IMR-90 (cell line): Measurements from ENCODE around the gene ABHD2. TPM values are rescaled to one million over a fixed set of nuclear protein-coding genes. Genes with fewer than 3 reads are reported as not detected.

Source experiments
- ATAC-seq: fragments of 200-7000 bp; cut with Tn5 transposase; 2 replicates; pipeline ENCODE4 v1.9.1; 2020; ENCODE audit warnings: low read depth, mild to moderate bottlenecking, moderate library complexity
- Bru-seq: library from RNA; stranded (reverse); fragments of 400-500 nt; gene quantifications from one replicate; lab custom pipeline; 2021; lab: Mats Ljungman, UMichigan
- BruChase-seq, 2 experiments: library from RNA; stranded (reverse); fragments of 400-500 nt; gene quantifications; one replicate each; lab custom pipeline; 2021; lab: Mats Ljungman, UMichigan
- BruUV-seq: library from RNA; stranded (reverse); fragments of 400-500 nt; replicated peaks from 2 replicates; lab custom pipeline; 2021; lab: Mats Ljungman, UMichigan
- CTCF ChIA-PET: fragments of 300-600 bp; formaldehyde crosslinking; extraction: SDS; loops from one replicate; lab custom pipeline; 2021; ENCODE audit warnings: antibody characterized with exemption; lab: Yijun Ruan, JAX
- POLR2A ChIA-PET: fragments of 300-600 bp; sonication (Branson Sonifier 250); formaldehyde crosslinking; loops from one replicate; lab custom pipeline; 2022; ENCODE audit warnings: antibody characterized with exemption; ENCODE audit not compliant: unreplicated experiment; lab: Charles Lee
- DNase-seq: peaks from one replicate; pipeline ENCODE4 v3.0.0; 2013
- H2AFZ ChIP-seq: replicated peaks from 2 replicates; pipeline ENCODE3; 2013; ENCODE audit warnings: low read length, mild to moderate bottlenecking; ENCODE audit not compliant: poor library complexity
- H2AK5ac ChIP-seq: 2 replicates; pipeline ENCODE4 v1.6.1; 2013; ENCODE audit warnings: low read depth, low read length, inconsistent platforms
- H2AK9ac ChIP-seq: replicated peaks from 2 replicates; pipeline ENCODE3; 2013; ENCODE audit warnings: mild to moderate bottlenecking, low read depth, low read length, moderate library complexity; ENCODE audit not compliant: poor library complexity
- H2BK120ac ChIP-seq: 2 replicates; pipeline ENCODE4 v1.6.1; 2013; ENCODE audit warnings: low read depth, low read length, inconsistent platforms
- H2BK15ac ChIP-seq: 3 replicates; pipeline ENCODE4 v1.6.1; 2013; ENCODE audit warnings: low read depth, low read length, inconsistent platforms
- H2BK20ac ChIP-seq: 2 replicates; pipeline ENCODE4 v1.6.1; 2013; ENCODE audit warnings: low read depth, mild to moderate bottlenecking, inconsistent platforms, low read length, moderate library complexity
- H2BK5ac ChIP-seq: 2 replicates; pipeline ENCODE4 v1.6.1; 2013; ENCODE audit warnings: mild to moderate bottlenecking, low read depth, low read length, inconsistent platforms; ENCODE audit not compliant: poor library complexity, severe bottlenecking
- H3K14ac ChIP-seq: replicated peaks from 2 replicates; pipeline ENCODE4 v1.6.1; 2013; ENCODE audit warnings: low read depth, low read length, inconsistent platforms
- H3K18ac ChIP-seq: 2 replicates; pipeline ENCODE4 v1.6.1; 2013; ENCODE audit warnings: low read depth, low read length, control low read depth
- H3K23ac ChIP-seq: 2 replicates; pipeline ENCODE4 v1.6.1; 2013; ENCODE audit warnings: low read depth, low read length, inconsistent platforms
- H3K27ac ChIP-seq: 2 replicates; pipeline ENCODE4 v1.5.1; 2013; ENCODE audit warnings: mild to moderate bottlenecking, control low read depth, low read length; ENCODE audit not compliant: insufficient read depth
- H3K27me3 ChIP-seq: 2 replicates; pipeline ENCODE4 v1.6.1; 2013; ENCODE audit warnings: low read length; ENCODE audit not compliant: control insufficient read depth, insufficient read depth
- H3K36me3 ChIP-seq: 2 replicates; pipeline ENCODE4 v1.6.1; 2013; ENCODE audit warnings: low read length, mixed read lengths; ENCODE audit not compliant: control insufficient read depth, insufficient read depth
- H3K4ac ChIP-seq: 2 replicates; pipeline ENCODE4 v1.6.1; 2013; ENCODE audit warnings: low read depth, low read length, inconsistent platforms
- H3K4me1 ChIP-seq: 2 replicates; pipeline ENCODE4 v1.6.1; 2013; ENCODE audit warnings: low read length, mixed read lengths; ENCODE audit not compliant: control insufficient read depth, insufficient read depth
- H3K4me2 ChIP-seq: 2 replicates; pipeline ENCODE4 v1.6.1; 2013; ENCODE audit warnings: low read depth, mild to moderate bottlenecking, control low read depth, low read length, moderate library complexity
- H3K4me3 ChIP-seq: 2 replicates; pipeline ENCODE4 v1.5.1; 2013; ENCODE audit warnings: low read depth, mild to moderate bottlenecking, control low read depth, low read length, moderate library complexity; ENCODE audit not compliant: insufficient read depth
- H3K56ac ChIP-seq: 2 replicates; pipeline ENCODE4 v1.6.1; 2013; ENCODE audit warnings: low read length, inconsistent platforms; ENCODE audit not compliant: insufficient read depth; ENCODE audit errors: extremely low read depth
- H3K79me1 ChIP-seq, 2 experiments: 2 replicates each; pipeline ENCODE4 v1.6.1; 2013; ENCODE audit warnings: low read length in 2 of 2, inconsistent platforms in 1 of 2, low read depth in 1 of 2
- H3K9ac ChIP-seq: 2 replicates; pipeline ENCODE4 v1.6.1; 2013; ENCODE audit warnings: low read depth, low read length, control low read depth
- H3K9me1 ChIP-seq: 2 replicates; pipeline ENCODE4 v1.6.1; 2013; ENCODE audit warnings: low read length, inconsistent platforms; ENCODE audit not compliant: insufficient read depth
- H3K9me3 ChIP-seq: 2 replicates; pipeline ENCODE4 v1.6.1; 2013; ENCODE audit warnings: low read length; ENCODE audit not compliant: control insufficient read depth, insufficient read depth
- H4K20me1 ChIP-seq: 2 replicates; pipeline ENCODE4 v1.6.1; 2013; ENCODE audit warnings: low read length, inconsistent platforms; ENCODE audit not compliant: insufficient read depth
- H4K5ac ChIP-seq: 2 replicates; pipeline ENCODE4 v1.6.1; 2013; ENCODE audit warnings: mild to moderate bottlenecking, low read depth, low read length, control low read depth
- H4K8ac ChIP-seq, 2 experiments: 2 replicates each; pipeline ENCODE4 v1.6.1; 2013; ENCODE audit warnings: low read depth in 2 of 2, low read length in 2 of 2, control low read depth in 1 of 2, inconsistent platforms in 1 of 2
- H4K91ac ChIP-seq: 2 replicates; pipeline ENCODE4 v1.6.1; 2013; ENCODE audit warnings: low read depth, low read length, inconsistent platforms; ENCODE audit not compliant: insufficient read depth
- BHLHE40 ChIP-seq: fragments of 150-350 bp; IDR thresholded peaks from 2 replicates; pipeline ENCODE4 v1.6.1; 2016; ENCODE audit warnings: mild to moderate bottlenecking, low read depth, low read length
- CEBPB ChIP-seq: IDR thresholded peaks from 2 replicates; pipeline ENCODE4 v1.6.1; 2012; ENCODE audit warnings: low read depth, low read length, improper control_type of control experiment
- CHD1 ChIP-seq: IDR thresholded peaks from 2 replicates; pipeline ENCODE4 v1.6.1; 2012; ENCODE audit warnings: low read depth, low read length, improper control_type of control experiment
- FOS ChIP-seq: fragments of 150-350 bp; IDR thresholded peaks from 2 replicates; pipeline ENCODE4 v1.6.1; 2016; ENCODE audit warnings: low read depth, low read length
- MAFK ChIP-seq: IDR thresholded peaks from 2 replicates; pipeline ENCODE4 v1.6.1; 2012; ENCODE audit warnings: low read depth, low read length, improper control_type of control experiment
- MAZ ChIP-seq: IDR thresholded peaks from 2 replicates; pipeline ENCODE4 v1.6.1; 2012; ENCODE audit warnings: low read depth, mild to moderate bottlenecking, low read length, improper control_type of control experiment, moderate library complexity, borderline replicate concordance
- MXI1 ChIP-seq: IDR thresholded peaks from 2 replicates; pipeline ENCODE4 v1.6.1; 2012; ENCODE audit warnings: low read depth, mild to moderate bottlenecking, low read length, moderate library complexity, borderline replicate concordance
- POLR2A ChIP-seq: IDR thresholded peaks from 2 replicates; pipeline ENCODE4 v1.6.1; 2012; ENCODE audit warnings: mild to moderate bottlenecking, low read depth, low read length
- RAD21 ChIP-seq: IDR thresholded peaks from 2 replicates; pipeline ENCODE4 v1.6.1; 2012; ENCODE audit warnings: low read length, improper control_type of control experiment
- RCOR1 ChIP-seq: IDR thresholded peaks from 2 replicates; pipeline ENCODE4 v1.6.1; 2012; ENCODE audit warnings: mild to moderate bottlenecking, low read length, improper control_type of control experiment; ENCODE audit not compliant: insufficient replicate concordance
- RFX5 ChIP-seq: IDR thresholded peaks from 2 replicates; pipeline ENCODE4 v1.8.0; 2012; ENCODE audit warnings: low read depth, mild to moderate bottlenecking, low read length, moderate library complexity
- WGBS, 2 experiments: methylation state at CpG; one replicate each; pipeline versions ENCODE4 v1.1.5 to v1.1.7; 2013; ENCODE audit warnings: missing lambda C conversion rate in 2 of 2; ENCODE audit not compliant: insufficient read length in 1 of 2; ENCODE audit errors: extremely low coverage in 2 of 2; 5-methylcytosine and 5-hydroxymethylcytosine counted together
- dilution Hi-C: fragments of 300-500 bp; cut with HindIII; formaldehyde crosslinking; loops from one replicate; pipeline ENCODE4 v1.14.3; 2018; ENCODE audit warnings: low sequenced_read_pairs; ENCODE audit not compliant: unreplicated experiment
- in situ Hi-C: fragments of 300-500 bp; cut with MboI; formaldehyde crosslinking; loops from 3 replicates; pipeline ENCODE4 v1.14.3; 2019; ENCODE audit warnings: low sequenced_read_pairs, inconsistent platforms, mixed read lengths
- intact Hi-C: fragments of 100-400 bp; cut with micrococcal nuclease; formaldehyde crosslinking; loops from 2 replicates; pipeline ENCODE4 v1.10.0; 2022
- long read RNA-seq: library from polyadenylated mRNA; unstranded; transcript quantifications from one replicate; pipeline ENCODE4 v2.0.0, GENCODE V29; 2021; ENCODE audit not compliant: unreplicated experiment
- polyA plus RNA-seq, 3 experiments: library from polyadenylated mRNA; depleted of rRNA; stranded (reverse); fragments of >200 nt; gene quantifications; 2 replicates each; pipeline ENCODE4 v1.2.3, GENCODE V29; 2012; ENCODE audit warnings: low replicate concordance in 1 of 3
- total RNA-seq: library from RNA; depleted of rRNA; stranded (reverse); fragments of >200 nt; gene quantifications from 2 replicates; pipeline ENCODE4 v1.2.3, GENCODE V29; 2012; rRNA removed
- TF ChIP-seq, protein P1 (sequence below): fragments of 150-350 bp; IDR thresholded peaks from 2 replicates; pipeline ENCODE4 v1.6.1; 2017; ENCODE audit warnings: mild to moderate bottlenecking, antibody characterized with exemption, low read length, low read depth

The ABHD2 gene, protein sequence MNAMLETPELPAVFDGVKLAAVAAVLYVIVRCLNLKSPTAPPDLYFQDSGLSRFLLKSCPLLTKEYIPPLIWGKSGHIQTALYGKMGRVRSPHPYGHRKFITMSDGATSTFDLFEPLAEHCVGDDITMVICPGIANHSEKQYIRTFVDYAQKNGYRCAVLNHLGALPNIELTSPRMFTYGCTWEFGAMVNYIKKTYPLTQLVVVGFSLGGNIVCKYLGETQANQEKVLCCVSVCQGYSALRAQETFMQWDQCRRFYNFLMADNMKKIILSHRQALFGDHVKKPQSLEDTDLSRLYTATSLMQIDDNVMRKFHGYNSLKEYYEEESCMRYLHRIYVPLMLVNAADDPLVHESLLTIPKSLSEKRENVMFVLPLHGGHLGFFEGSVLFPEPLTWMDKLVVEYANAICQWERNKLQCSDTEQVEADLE
- 56.9 and 62.9 TPM in 2 replicates for total RNA-seq
- polyA plus RNA-seq (2012; rRNA removed): 29.4 and 31.2 TPM in 2 replicates
- 5.6 and 10.7 TPM in 2 replicates for polyA plus RNA-seq (2012; cell fraction: cytosol; rRNA removed)
- 13.8 and 16.1 TPM in 2 replicates for polyA plus RNA-seq (2012; cell fraction: nucleus; rRNA removed; ENCODE audit: low replicate concordance)
- Bru-seq, nascent RNA: percentile 77 among the genes with signal in this experiment
- BruChase-seq, experiment 1, labeled RNA remaining after a 6-hour chase: percentile 81 among the genes with signal in this experiment
- BruChase-seq, experiment 2, labeled RNA remaining after a 2-hour chase: percentile 73 among the genes with signal in this experiment
- long read RNA-seq, full-length matches to known transcripts: 5 of 24 reads
- long read RNA-seq, partial matches to known transcripts: 0 of 24 reads
- long read RNA-seq, other reads (novel, unspliced or antisense): 19 of 24 reads

DNA sequence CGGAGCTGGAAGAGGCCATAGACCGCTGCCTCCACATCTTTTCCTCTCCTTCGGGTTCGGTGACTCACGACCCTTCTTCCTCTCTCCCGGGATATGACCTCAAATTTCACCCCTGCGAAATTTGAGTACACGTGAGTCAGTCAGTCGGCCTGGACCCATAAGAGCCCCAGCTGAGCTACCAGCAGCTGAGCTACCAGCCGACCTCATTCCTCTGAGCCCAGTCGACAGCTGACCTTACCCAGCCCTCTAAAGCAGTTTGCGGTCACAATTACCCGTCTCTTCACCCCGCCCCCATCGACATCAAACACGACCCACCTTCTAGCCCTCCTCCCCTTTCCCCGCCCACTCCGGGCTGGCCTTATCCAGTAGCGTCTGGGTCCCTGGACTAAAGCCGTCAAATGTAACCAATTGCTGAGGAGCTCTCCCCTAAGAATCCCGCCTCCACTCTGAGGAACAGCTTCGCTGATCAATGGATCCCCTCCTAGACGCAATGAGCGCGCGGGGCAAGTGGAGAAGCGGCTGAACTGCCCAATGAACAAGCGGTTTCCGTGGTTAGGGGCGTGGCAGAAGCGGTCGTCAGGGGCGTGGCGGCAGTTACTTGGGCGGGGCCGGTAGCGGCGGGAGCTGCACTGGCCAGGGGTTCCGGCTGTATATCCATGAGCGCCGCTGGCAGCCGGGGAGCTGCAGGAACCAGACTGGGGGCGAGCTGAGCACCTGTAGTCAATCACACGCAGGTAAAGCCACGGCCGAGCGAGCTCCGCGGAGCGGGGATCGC is at the start of gene ABHD2:
TSS of gene ABHD2 (plus strand) at position 627 of the 775 bp plus-strand sequence. CDS start 27,872 bp downstream, outside the sequence.
- H3K9ac ChIP-seq: peak within 1 kb of the TSS; percentile 63
- H2AK5ac ChIP-seq: peak within 1 kb of the TSS; percentile 69
- peak within 1 kb of the TSS; percentile 96 for H3K4ac ChIP-seq
- H3K27ac ChIP-seq: peak within 1 kb of the TSS; percentile 92
- peak within 1 kb of the TSS; percentile 79 to 93 for H4K8ac ChIP-seq
- H3K36me3 ChIP-seq: no peaks in the 10 kb centered on the region
- peak within 1 kb of the TSS; percentile 88 for H3K4me2 ChIP-seq
- no TSS peak for BruUV-seq
- ATAC-seq: peak; percentile 96
- peak within 1 kb of the TSS; percentile 90 for H2BK20ac ChIP-seq
- peaks cover 8 to 44% of the 10 kb centered on the region in 2 experiments; a peak in 3 of 4 replicates for H3K79me1 ChIP-seq
- peak within 1 kb of the TSS; percentile 59 for H3K18ac ChIP-seq
- TF ChIP-seq BHLHE40: peak; percentile 93
- TF ChIP-seq MXI1: peak; percentile 52; the same call in 1 of the 2 replicates
- peak; percentile 94 for TF ChIP-seq RCOR1
- peak; percentile 88 for TF ChIP-seq FOS
- TF ChIP-seq, protein P1, sequence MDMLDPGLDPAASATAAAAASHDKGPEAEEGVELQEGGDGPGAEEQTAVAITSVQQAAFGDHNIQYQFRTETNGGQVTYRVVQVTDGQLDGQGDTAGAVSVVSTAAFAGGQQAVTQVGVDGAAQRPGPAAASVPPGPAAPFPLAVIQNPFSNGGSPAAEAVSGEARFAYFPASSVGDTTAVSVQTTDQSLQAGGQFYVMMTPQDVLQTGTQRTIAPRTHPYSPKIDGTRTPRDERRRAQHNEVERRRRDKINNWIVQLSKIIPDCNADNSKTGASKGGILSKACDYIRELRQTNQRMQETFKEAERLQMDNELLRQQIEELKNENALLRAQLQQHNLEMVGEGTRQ: peak; percentile 52; the same call in 1 of the 2 replicates
- peak; percentile 78 for TF ChIP-seq POLR2A
- TF ChIP-seq CHD1: no peak
- peak; percentile 33 for TF ChIP-seq RAD21
- no peak for TF ChIP-seq CEBPB
- peak; percentile 13; the same call in 1 of the 2 replicates for TF ChIP-seq MAFK
- TF ChIP-seq MAZ: peak; percentile 28
- no peak for TF ChIP-seq RFX5
- peak within 1 kb of the TSS; percentile 95 for H2BK5ac ChIP-seq
- H4K91ac ChIP-seq: peak within 1 kb of the TSS; percentile 96
- no peaks in the 10 kb centered on the region for H3K27me3 ChIP-seq
- no peaks in the 10 kb centered on the region for H4K20me1 ChIP-seq
- peak within 1 kb of the TSS; percentile 92 for H3K23ac ChIP-seq
- H3K4me3 ChIP-seq: peak within 1 kb of the TSS; percentile 73
- H2BK15ac ChIP-seq: peak within 1 kb of the TSS; percentile 91
- H2AK9ac ChIP-seq: peak within 1 kb of the TSS; percentile 79
- DNase-seq: peak; percentile 100
- H2BK120ac ChIP-seq: peak within 1 kb of the TSS; percentile 96
- peak within 1 kb of the TSS; percentile 95 for H3K14ac ChIP-seq
- H4K5ac ChIP-seq: peak within 1 kb of the TSS; percentile 83
- POLR2A ChIA-PET: interaction anchor here (1.0 kb wide), 2 partner anchors 11 to 78 kb away, joined by 3 read pairs; no protein-coding TSS in a partner anchor
- dilution Hi-C loops: no loop called here
- peak within 1 kb of the TSS; percentile 89 for H2AFZ ChIP-seq
- intact Hi-C loops: no loop called here
- no peaks in the 10 kb centered on the region for H3K9me3 ChIP-seq
- peak within 1 kb of the TSS; percentile 73 for H3K56ac ChIP-seq
- H3K4me1 ChIP-seq: peaks cover 16% of the 10 kb centered on the region
- in situ Hi-C loops: no loop called here
- WGBS, 2 experiments: 1% methylated on average over 37 of the region's 51 CpGs; no CpG with 5 or more reads in 1 of the 2 experiments
- CTCF ChIA-PET: interaction anchor here (0.9 to 1.8 kb wide), 5 partner anchors 9 to 90 kb away, joined by 3 to 5 read pairs (median 3); no protein-coding TSS in a partner anchor
- peaks cover 11% of the 10 kb centered on the region; the same call in 1 of the 2 replicates for H3K9me1 ChIP-seq
